Epithelial cell of proximal tubule (primary cell): ENCODE measurements around the gene TBC1D1. TPM values are rescaled to one million over a fixed set of nuclear protein-coding genes. Genes with fewer than 3 reads are reported as not detected.

Experiments used
- DNase-seq: peaks from one replicate; pipeline ENCODE4 v3.0.0-alpha.2; 2011; ENCODE audit warnings: low read depth
- H3K4me3 ChIP-seq: 2 replicates; pipeline ENCODE4 v1.5.1; 2011; ENCODE audit warnings: low read depth, mild to moderate bottlenecking, low read length
- total RNA-seq: library from RNA; depleted of rRNA; stranded (reverse); fragments of >200 nt; gene quantifications from 2 replicates; pipeline ENCODE4 v1.2.3, GENCODE V29; 2015
- TF ChIP-seq, protein P1 (sequence below): conservative IDR thresholded peaks from 2 replicates; pipeline ENCODE4 v1.5.1; 2012; ENCODE audit warnings: low read depth, mild to moderate bottlenecking, low read length

Gene TBC1D1
- total RNA-seq, 1 donor from 2014 or later = 157 TPM

- TF ChIP-seq, protein P1, sequence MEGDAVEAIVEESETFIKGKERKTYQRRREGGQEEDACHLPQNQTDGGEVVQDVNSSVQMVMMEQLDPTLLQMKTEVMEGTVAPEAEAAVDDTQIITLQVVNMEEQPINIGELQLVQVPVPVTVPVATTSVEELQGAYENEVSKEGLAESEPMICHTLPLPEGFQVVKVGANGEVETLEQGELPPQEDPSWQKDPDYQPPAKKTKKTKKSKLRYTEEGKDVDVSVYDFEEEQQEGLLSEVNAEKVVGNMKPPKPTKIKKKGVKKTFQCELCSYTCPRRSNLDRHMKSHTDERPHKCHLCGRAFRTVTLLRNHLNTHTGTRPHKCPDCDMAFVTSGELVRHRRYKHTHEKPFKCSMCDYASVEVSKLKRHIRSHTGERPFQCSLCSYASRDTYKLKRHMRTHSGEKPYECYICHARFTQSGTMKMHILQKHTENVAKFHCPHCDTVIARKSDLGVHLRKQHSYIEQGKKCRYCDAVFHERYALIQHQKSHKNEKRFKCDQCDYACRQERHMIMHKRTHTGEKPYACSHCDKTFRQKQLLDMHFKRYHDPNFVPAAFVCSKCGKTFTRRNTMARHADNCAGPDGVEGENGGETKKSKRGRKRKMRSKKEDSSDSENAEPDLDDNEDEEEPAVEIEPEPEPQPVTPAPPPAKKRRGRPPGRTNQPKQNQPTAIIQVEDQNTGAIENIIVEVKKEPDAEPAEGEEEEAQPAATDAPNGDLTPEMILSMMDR = no peak
- DNase-seq = no peak
- no peak overlapping the region for H3K4me3 ChIP-seq
Measured at GRCh38 chr4:38164346-38164745, 273.5 kb downstream of the TBC1D1 start.

DNA sequence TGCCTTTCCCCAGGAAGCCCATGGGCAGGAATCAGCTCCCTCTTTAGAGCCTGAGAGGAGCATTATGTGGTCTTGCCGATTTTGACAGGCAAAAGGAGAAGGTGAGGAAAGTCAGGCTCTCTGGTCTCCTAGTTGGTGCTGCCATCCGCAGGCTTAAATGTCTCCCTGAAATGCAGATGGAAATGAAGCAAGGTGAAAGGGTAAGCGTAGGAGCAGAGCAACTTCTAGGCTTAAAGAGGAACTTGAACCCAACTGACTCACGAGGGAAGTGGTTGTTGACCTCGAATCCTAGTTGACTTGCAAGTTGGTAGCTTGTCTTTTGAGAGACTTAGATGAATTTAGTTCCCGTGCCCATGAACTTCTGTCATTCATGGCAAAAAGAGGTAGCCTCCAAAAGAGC is 275.2 kb downstream of the TBC1D1 start:
- TF ChIP-seq, protein P1 = peak; percentile 35
- DNase-seq = no peak
- no peak overlapping the region for H3K4me3 ChIP-seq

DNA sequence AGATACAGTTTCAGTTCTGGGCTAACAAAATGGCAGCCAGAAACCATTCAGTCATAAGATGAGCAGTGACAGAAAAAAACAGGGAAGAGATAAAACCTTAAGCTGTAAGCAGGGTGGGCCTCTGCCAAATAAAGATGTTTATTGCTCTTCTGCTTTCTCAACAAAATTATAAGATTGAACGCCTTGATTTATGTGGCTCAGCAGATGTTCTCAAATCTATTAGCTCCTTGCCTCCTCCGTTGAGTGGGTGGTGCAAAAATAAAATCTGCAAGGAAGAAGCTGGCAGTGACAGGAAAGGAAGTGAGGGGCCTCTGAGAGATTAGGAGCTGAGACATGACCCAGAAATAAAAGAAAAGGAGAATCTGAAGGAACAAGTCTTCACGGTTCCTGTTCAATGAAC is 275.9 kb downstream of the TBC1D1 start:
- DNase-seq = no peak
- TF ChIP-seq, protein P1 = no peak

DNA sequence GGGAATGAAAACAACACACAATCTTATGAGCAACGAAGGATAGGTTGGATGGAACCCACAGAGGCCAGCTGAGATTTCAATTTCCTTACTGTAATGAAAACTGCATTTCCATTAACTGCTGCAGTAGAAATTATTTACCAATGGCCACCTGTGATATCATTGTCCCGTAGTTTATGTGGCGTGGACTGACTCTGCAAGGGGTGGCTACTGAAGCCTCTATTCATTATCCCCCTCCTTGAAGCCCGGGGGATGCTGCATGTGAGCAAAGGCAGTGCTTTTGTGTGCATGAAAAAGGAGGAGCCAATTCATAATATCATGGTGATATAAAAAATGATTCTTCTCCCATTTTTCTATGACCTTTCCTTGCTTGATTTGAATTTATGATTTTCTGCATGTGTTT is 277.1 kb downstream of the TBC1D1 start:
- H3K4me3 ChIP-seq = no peak overlapping the region
- TF ChIP-seq, protein P1 = no peak
- DNase-seq = no peak

More for the DNA sequence above, 275.9 kb downstream of the TBC1D1 start:
- H3K4me3 ChIP-seq = no peak overlapping the region

GRCh38 chr4:38169524-38169923 is 278.6 kb downstream of the TBC1D1 start:
- DNase-seq = no peak
- no peak overlapping the region for H3K4me3 ChIP-seq
- TF ChIP-seq, protein P1 = peak; percentile 37

DNA sequence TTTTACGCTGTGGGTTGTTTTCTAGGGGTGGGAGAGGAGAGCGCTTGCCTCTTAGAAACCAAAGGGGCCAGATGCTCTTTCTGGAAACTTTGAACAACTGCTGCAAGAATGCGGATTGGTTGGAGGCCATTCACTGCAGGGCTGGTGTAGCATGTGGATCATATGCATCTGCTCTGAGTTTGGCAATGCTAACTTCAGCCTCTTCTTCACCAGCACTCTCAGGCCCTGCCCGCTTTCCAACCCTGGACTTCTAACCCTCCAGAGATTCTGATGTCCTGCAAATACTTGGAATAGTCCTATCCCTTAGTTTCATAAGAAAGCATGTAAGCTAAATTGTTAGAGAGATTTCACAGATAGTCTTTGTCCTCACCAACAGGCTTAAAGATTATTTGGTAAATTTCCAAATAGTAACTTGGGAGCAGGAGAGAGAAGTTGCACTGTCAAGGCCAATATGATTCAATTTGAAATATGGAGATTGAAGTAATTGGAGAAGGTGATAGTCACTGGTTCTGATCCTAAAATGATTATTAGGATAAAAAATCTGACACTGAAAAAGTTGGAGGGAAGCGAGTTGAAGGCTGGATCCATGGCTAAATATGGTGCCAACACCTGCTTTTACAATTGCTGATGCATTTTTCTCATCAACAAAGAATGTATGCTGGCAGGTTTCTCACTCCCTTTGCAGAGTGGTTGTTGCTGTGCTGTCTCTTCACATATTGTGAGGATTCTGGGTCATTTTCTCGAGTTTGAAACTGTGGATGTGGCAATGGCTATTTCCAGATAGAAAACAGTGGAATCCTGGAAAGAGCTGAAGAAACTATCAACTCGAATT is 279.7 kb downstream of the TBC1D1 start:
- no peak for DNase-seq
- TF ChIP-seq, protein P1 = no peak

GRCh38 chr4:38172078-38172477 is 281.2 kb downstream of the TBC1D1 start:
- TF ChIP-seq, protein P1 = no peak
- DNase-seq = no peak
- no peak overlapping the region for H3K4me3 ChIP-seq

More for the DNA sequence above, 279.7 kb downstream of the TBC1D1 start:
- no peak overlapping the region for H3K4me3 ChIP-seq
